GM13976 (cell line): ENCODE measurements around the gene RPAP2.

Experiments used
- DNase-seq: peaks from one replicate; pipeline ENCODE4 v3.0.0; 2012; ENCODE audit warnings: low spot score
- in situ Hi-C: fragments of 300-500 bp; cut with MboI; formaldehyde crosslinking; loops from one replicate; pipeline ENCODE4 v1.12.0; 2022; ENCODE audit warnings: low sequenced_read_pairs, mixed read lengths, inconsistent platforms; ENCODE audit not compliant: unreplicated experiment
- TF ChIP-seq, protein P1 (sequence below): IDR thresholded peaks from 2 replicates; pipeline ENCODE4 v1.5.1; 2012; ENCODE audit warnings: borderline replicate concordance, mild to moderate bottlenecking; ENCODE audit not compliant: insufficient read depth; ENCODE audit errors: extremely low read depth, missing control alignments, control extremely low read depth

The RPAP2 gene

DNA sequence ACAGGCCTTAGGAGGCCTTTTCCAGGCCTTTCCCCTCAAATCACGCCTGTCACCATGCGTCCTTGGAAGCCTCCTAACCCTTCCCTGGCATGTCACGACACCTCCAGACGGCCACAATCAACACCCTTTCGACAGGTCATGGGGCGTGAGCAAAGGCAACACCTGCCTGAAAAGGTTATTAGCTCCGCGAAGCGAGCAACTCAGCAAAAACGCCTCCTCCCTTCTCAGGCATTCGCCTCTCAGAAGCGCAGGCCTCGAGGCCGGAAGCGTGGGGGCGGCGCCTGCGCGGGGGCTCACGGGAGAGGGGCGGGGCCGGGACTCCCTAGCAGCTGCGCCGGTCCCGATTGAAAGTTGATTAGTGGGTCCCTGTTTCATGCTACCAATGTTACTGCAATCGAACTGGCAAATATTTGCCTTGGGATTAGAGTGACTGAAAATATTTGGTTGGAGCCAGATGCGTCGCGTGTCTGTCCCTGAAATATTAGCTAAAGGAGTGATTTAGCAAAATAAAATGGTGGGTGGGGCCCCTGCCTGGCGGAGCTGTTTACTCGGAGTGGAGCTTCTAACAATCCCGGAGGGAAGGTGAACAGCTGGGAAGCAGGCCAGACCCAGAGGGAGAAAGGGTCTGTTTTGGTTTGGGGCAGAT, 143.0 kb downstream of the RPAP2 start:
- in situ Hi-C loops = no loop called here
- no peak for DNase-seq
- TF ChIP-seq, protein P1, sequence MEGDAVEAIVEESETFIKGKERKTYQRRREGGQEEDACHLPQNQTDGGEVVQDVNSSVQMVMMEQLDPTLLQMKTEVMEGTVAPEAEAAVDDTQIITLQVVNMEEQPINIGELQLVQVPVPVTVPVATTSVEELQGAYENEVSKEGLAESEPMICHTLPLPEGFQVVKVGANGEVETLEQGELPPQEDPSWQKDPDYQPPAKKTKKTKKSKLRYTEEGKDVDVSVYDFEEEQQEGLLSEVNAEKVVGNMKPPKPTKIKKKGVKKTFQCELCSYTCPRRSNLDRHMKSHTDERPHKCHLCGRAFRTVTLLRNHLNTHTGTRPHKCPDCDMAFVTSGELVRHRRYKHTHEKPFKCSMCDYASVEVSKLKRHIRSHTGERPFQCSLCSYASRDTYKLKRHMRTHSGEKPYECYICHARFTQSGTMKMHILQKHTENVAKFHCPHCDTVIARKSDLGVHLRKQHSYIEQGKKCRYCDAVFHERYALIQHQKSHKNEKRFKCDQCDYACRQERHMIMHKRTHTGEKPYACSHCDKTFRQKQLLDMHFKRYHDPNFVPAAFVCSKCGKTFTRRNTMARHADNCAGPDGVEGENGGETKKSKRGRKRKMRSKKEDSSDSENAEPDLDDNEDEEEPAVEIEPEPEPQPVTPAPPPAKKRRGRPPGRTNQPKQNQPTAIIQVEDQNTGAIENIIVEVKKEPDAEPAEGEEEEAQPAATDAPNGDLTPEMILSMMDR = no peak

DNA sequence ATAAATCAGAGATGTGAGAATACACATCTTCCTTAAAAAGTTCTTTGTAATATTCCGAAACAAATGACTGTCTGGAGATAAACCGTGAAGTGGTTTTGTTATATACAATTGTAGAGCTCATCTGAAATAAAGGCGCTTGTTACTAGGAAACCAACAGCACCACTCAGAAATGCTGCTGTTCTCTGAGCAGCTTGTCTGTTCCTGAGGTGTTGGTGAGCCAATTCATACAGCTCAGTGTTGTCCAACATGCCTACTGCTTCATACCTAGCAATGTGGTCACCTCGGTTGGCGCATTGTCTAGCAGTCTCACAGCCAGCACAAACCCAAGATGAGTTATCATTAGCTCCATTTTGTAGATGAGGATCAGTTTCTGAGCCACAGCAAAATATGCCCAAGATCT, 143.5 kb downstream of the RPAP2 start:
- TF ChIP-seq, protein P1 = no peak
- in situ Hi-C loops = no loop called here
- DNase-seq = no peak

- no peak for DNase-seq
- TF ChIP-seq, protein P1 = no peak
- in situ Hi-C loops = no loop called here
Observed at GRCh38 chr1:92443893-92444292, 145.0 kb downstream of the RPAP2 start.

- TF ChIP-seq, protein P1 = no peak
- in situ Hi-C loops = no loop called here
- no peak for DNase-seq
Observed at GRCh38 chr1:92444351-92444750, 145.5 kb downstream of the RPAP2 start.

- DNase-seq = no peak
- in situ Hi-C loops = no loop called here
Observed at GRCh38 chr1:92445865-92446264, 147.0 kb downstream of the RPAP2 start.

DNA sequence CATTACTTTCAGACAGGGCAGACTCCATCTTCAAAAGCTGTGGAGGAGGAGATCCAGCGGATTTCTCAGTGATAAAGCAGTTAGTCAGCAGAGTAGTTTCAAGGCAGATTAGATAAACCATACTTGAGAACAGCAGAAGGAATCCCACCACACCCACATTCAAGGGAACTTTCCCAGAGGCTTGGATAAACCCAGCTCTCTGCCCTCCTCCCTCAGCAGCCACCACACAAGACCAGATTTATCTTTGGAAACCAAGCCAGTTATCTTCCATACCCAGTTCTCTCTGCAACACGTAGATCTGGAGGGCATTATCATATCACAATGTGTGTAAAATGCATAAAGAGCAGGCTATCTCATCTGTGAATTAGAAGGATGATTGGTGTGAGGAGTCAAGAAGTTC, 147.7 kb downstream of the RPAP2 start:
- in situ Hi-C loops = no loop called here
- no peak for DNase-seq
- TF ChIP-seq, protein P1 = no peak

More at GRCh38 chr1:92445865-92446264, 147.0 kb downstream of the RPAP2 start:
- TF ChIP-seq, protein P1 = no peak
